ENCODE results near the gene LRIG1.

The LRIG1 gene

GRCh38 chr3:66537735-66538134 is 36.9 kb upstream of the LRIG1 start:
- TF ChIP-seq CTCF (IDR thresholded peaks at IDR 0.05; ENCODE audit: low read depth, low read length, missing control alignments), result no peak
- no peak overlapping the region for H3K4me3 ChIP-seq (ENCODE audit: low read depth, low read length)
- no peak for DNase-seq
- no peaks in the 10 kb centered on the region for H3K36me3 ChIP-seq (replicated peaks)
- no peak overlapping the region for H3K27ac ChIP-seq
- in situ Hi-C loops (cut with HindIII; ENCODE audit: low pct_ligation_motif_present, low sequenced_read_pairs), result no loop called here
- no peaks in the 10 kb centered on the region for H3K27me3 ChIP-seq (replicated peaks)

- Histone ChIP-seq H3K27ac (no peak overlapping the region), H3K27me3 (replicated peaks) (no peaks in the 10 kb centered on the region), H3K4me3 (ENCODE audit: low read depth, low read length) (no peak overlapping the region), H3K36me3 (replicated peaks) (no peaks in the 10 kb centered on the region)
- no peak for DNase-seq
- in situ Hi-C loops (cut with HindIII; ENCODE audit: low pct_ligation_motif_present, low sequenced_read_pairs), result no loop called here
- no peak for TF ChIP-seq CTCF (IDR thresholded peaks at IDR 0.05; ENCODE audit: low read depth, low read length, missing control alignments)
Measured at GRCh38 chr3:66536791-66537190, 36.0 kb upstream of the LRIG1 start.

GRCh38 chr3:66534304-66534845 is 33.6 kb upstream of the LRIG1 start:
- H3K36me3 ChIP-seq (replicated peaks), result no peaks in the 10 kb centered on the region
- no peaks in the 10 kb centered on the region for H3K27me3 ChIP-seq (replicated peaks)
- no peak overlapping the region for H3K27ac ChIP-seq
- no peak for TF ChIP-seq CTCF (IDR thresholded peaks at IDR 0.05; ENCODE audit: low read depth, low read length, missing control alignments)
- no peak overlapping the region for H3K4me3 ChIP-seq (ENCODE audit: low read depth, low read length)
- in situ Hi-C loops (cut with HindIII; ENCODE audit: low pct_ligation_motif_present, low sequenced_read_pairs), result no loop called here
- no peak for DNase-seq

GRCh38 chr3:66532613-66533012 is 31.8 kb upstream of the LRIG1 start:
- no peak for TF ChIP-seq CTCF (IDR thresholded peaks at IDR 0.05; ENCODE audit: low read depth, low read length, missing control alignments)
- no peak for DNase-seq
- Histone ChIP-seq H3K27ac (no peak overlapping the region), H3K36me3 (replicated peaks) (no peaks in the 10 kb centered on the region), H3K27me3 (replicated peaks) (no peaks in the 10 kb centered on the region), H3K4me3 (ENCODE audit: low read depth, low read length) (no peak overlapping the region)
- in situ Hi-C loops (cut with HindIII; ENCODE audit: low pct_ligation_motif_present, low sequenced_read_pairs), result no loop called here

GRCh38 chr3:66532160-66532587 is 31.4 kb upstream of the LRIG1 start:
- Histone ChIP-seq H3K4me3 (ENCODE audit: low read depth, low read length) (no peak overlapping the region), H3K27me3 (replicated peaks) (no peaks in the 10 kb centered on the region), H3K27ac (no peak overlapping the region), H3K36me3 (replicated peaks) (no peaks in the 10 kb centered on the region)
- no peak for DNase-seq
- no peak for TF ChIP-seq CTCF (IDR thresholded peaks at IDR 0.05; ENCODE audit: low read depth, low read length, missing control alignments)
- in situ Hi-C loops (cut with HindIII; ENCODE audit: low pct_ligation_motif_present, low sequenced_read_pairs), result no loop called here

DNA sequence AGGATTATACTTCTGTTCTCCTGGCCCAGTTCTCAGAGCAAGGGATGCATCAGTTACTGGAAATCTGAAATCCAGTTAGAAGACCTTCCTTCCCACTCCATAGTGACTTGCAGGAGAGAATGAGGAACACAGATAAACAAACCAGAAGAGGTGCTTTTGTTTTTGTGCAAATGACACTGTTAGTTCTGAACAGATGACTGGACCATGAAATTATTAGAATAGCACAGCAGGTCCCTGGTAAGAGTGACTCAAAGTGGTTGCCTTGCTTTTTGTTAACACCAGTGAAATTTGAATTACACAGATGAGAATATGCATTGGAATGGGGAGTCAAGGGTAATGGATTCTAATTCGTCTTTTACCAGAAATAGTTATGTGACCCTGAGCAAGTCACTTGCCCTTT is 30.4 kb upstream of the LRIG1 start:
- in situ Hi-C loops (cut with HindIII; ENCODE audit: low pct_ligation_motif_present, low sequenced_read_pairs), result no loop called here
- H3K27me3 ChIP-seq (replicated peaks), result no peaks in the 10 kb centered on the region
- no peaks in the 10 kb centered on the region for H3K36me3 ChIP-seq (replicated peaks)
- H3K4me3 ChIP-seq (ENCODE audit: low read depth, low read length), result no peak overlapping the region
- DNase-seq, result no peak
- no peak for TF ChIP-seq CTCF (IDR thresholded peaks at IDR 0.05; ENCODE audit: low read depth, low read length, missing control alignments)
- H3K27ac ChIP-seq, result no peak overlapping the region
